ENCODE data around the gene ZNF554.
"Not testable (repeated sequence)": the region's sequence is repeated elsewhere in the genome, so short reads cannot be mapped to it uniquely, and the experiment has no call there.

Gene ZNF554

GRCh38 chr19:2808129-2808941, 11.3 kb upstream of the ZNF554 start:
- ATAC-seq: no peak

GRCh38 chr19:2809387-2810140, 10.1 kb upstream of the ZNF554 start:
- no peak for ATAC-seq

GRCh38 chr19:2810141-2811091, 9.3 kb upstream of the ZNF554 start:
- no peak for ATAC-seq

GRCh38 chr19:2811221-2811722, 8.4 kb upstream of the ZNF554 start:
- no peak for ATAC-seq

- ATAC-seq: no peak
These were observed 7.8 kb upstream of the ZNF554 start for GRCh38 chr19:2811735-2812413.

GRCh38 chr19:2812414-2813234, 7.0 kb upstream of the ZNF554 start:
- no peak for ATAC-seq

- no peak for ATAC-seq
These were observed 6.2 kb upstream of the ZNF554 start for GRCh38 chr19:2813235-2814160.

GRCh38 chr19:2814426-2814825, 5.2 kb upstream of the ZNF554 start:
- ATAC-seq: no peak

- ATAC-seq: no peak
These were observed 4.5 kb upstream of the ZNF554 start for GRCh38 chr19:2815191-2815614.

- ATAC-seq: no peak
These were observed 3.7 kb upstream of the ZNF554 start for GRCh38 chr19:2815923-2816322.

- ATAC-seq: no peak
These were observed 3.0 kb upstream of the ZNF554 start for GRCh38 chr19:2816641-2817040.

GRCh38 chr19:2817237-2817829, 2.3 kb upstream of the ZNF554 start:
- not testable (repeated sequence) for ATAC-seq

GRCh38 chr19:2820112-2820702, 539 bp downstream of the ZNF554 start:
- ATAC-seq: no peak

- no peak for ATAC-seq
These were observed 3.2 kb downstream of the ZNF554 start for GRCh38 chr19:2822846-2823245.

GRCh38 chr19:2823646-2824045, 4.0 kb downstream of the ZNF554 start:
- ATAC-seq: no peak

- no peak for ATAC-seq
These were observed 4.5 kb downstream of the ZNF554 start for GRCh38 chr19:2824129-2824528.

- no peak for ATAC-seq
These were observed 7.4 kb downstream of the ZNF554 start for GRCh38 chr19:2827022-2827421.

GRCh38 chr19:2827840-2828489, 8.3 kb downstream of the ZNF554 start:
- ATAC-seq: no peak
